SH-SY5Y (cell line): Measurements from ENCODE around the gene NEK6.

Experiments
- GATA2 ChIP-seq: IDR thresholded peaks from 2 replicates; pipeline ENCODE4 v1.6.1; 2011; ENCODE audit warnings: mild to moderate bottlenecking, low read depth, low read length
- GATA3 ChIP-seq: IDR thresholded peaks from 2 replicates; pipeline ENCODE4 v1.6.1; 2011; ENCODE audit warnings: low read depth, mild to moderate bottlenecking, low read length, moderate library complexity

DNA sequence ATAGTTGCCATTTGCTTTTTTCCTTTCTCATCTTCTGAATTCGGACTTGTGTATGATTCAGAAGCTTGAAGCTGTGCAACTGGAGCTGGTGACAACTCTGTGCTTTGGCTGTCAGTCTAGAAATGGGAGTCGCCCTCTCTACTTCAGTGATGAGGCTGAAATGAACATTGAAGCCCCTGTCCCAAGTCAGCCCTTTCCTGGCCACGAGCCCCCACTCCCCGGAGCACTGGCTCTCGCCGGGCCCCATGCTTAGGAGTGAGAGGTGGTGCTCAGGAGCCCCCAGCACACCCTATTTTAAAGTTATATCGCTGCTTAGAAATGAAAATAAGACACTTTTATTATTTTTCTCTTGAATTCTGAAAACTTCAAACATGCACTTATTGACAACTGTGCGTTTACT lies 91.5 kb downstream of the NEK6 start:
- TF ChIP-seq GATA3 (no peak), GATA2 (no peak)
